ENCODE data around the gene BCAS3. TPM values are rescaled to one million over a fixed set of nuclear protein-coding genes. Genes with fewer than 3 reads are reported as not detected.

The BCAS3 gene
- total and polyA plus RNA-seq, 4 donors, result 5.8 to 24.6 (median 10.1) TPM

- no peak for TF ChIP-seq FOXA2 (IDR thresholded peaks at IDR 0.05)
- no peak for TF ChIP-seq CTCF (IDR thresholded peaks at IDR 0.05; ENCODE audit: low read depth, low read length, missing input control)
These were observed 625.5 kb downstream of the BCAS3 start (continued) for GRCh38 chr17:61302953-61303816.

- no peak overlapping the region for H3K9ac ChIP-seq (ENCODE audit: low read depth in 1 of 2, low read length in 2 of 2)
- H3K36me3 ChIP-seq (ENCODE audit: control insufficient read depth in 4 of 4, insufficient read depth in 3 of 4, low read depth in 1 of 4, low read length in 3 of 4), result no peaks in the 10 kb centered on the region
- no peaks in the 10 kb centered on the region for H3K9me3 ChIP-seq (ENCODE audit: control insufficient read depth in 4 of 4, low read length in 3 of 4)
- no peak overlapping the region for H3K4me3 ChIP-seq (ENCODE audit: low read depth in 1 of 3, low read length in 3 of 3)
- DNase-seq (ENCODE audit: low spot score), result no peak
- no peak overlapping the region for H3K27ac ChIP-seq (ENCODE audit: low read depth in 1 of 2, low read length in 2 of 2)
- TF ChIP-seq NR2F2 (IDR thresholded peaks at IDR 0.05) (no peak), ZBTB33 (IDR thresholded peaks at IDR 0.05) (no peak), YY1 (IDR thresholded peaks at IDR 0.05) (no peak), RAD21 (IDR thresholded peaks at IDR 0.05) (no peak), MAX (IDR thresholded peaks at IDR 0.05) (no peak), RXRA (IDR thresholded peaks at IDR 0.05) (no peak), FOXA2 (IDR thresholded peaks at IDR 0.05) (no peak), JUND (IDR thresholded peaks at IDR 0.05) (no peak), SP1 (IDR thresholded peaks at IDR 0.05) (no peak), ATF3 (IDR thresholded peaks at IDR 0.05) (no peak), HNF4G (IDR thresholded peaks at IDR 0.05) (no peak), HNF4A (conservative IDR thresholded peaks at IDR 0.05) (no peak), CTCF (IDR thresholded peaks at IDR 0.05; ENCODE audit: low read depth, low read length, missing input control) (no peak), EGR1 (IDR thresholded peaks at IDR 0.05; ENCODE audit: low read depth in 2 of 2) (no peak), GABPA (IDR thresholded peaks at IDR 0.05 in 1 of 2, conservative IDR thresholded peaks at IDR 0.05 in 1 of 2) (no peak), FOXA1 (IDR thresholded peaks at IDR 0.05) (no peak), TAF1 (conservative IDR thresholded peaks at IDR 0.05) (no peak), REST (IDR thresholded peaks at IDR 0.05) (no peak)
- H3K27me3 ChIP-seq (ENCODE audit: control insufficient read depth in 4 of 4, insufficient read depth in 4 of 4, low read length in 3 of 4), result no peaks in the 10 kb centered on the region
- no peaks in the 10 kb centered on the region for H3K4me1 ChIP-seq (ENCODE audit: control insufficient read depth in 4 of 4, insufficient read depth in 4 of 4, low read length in 3 of 4)
These were observed 626.1 kb downstream of the BCAS3 start for GRCh38 chr17:61303817-61304096.
